Erythroblast (primary cell): ENCODE results near the gene PAPSS2.

Experiments
- DNase-seq, 2 experiments: peaks; one replicate each; lab custom pipeline; 2025; lab: John Stamatoyannopoulos, UW
- GATA1 ChIP-seq: IDR thresholded peaks from 2 replicates; pipeline ENCODE4 v1.6.1; 2011; ENCODE audit warnings: low read depth, mild to moderate bottlenecking, control low read depth, low read length, moderate library complexity
- POLR2A ChIP-seq: IDR thresholded peaks from 2 replicates; pipeline ENCODE4 v1.6.1; 2011; ENCODE audit warnings: mild to moderate bottlenecking, low read length

The PAPSS2 gene

DNA sequence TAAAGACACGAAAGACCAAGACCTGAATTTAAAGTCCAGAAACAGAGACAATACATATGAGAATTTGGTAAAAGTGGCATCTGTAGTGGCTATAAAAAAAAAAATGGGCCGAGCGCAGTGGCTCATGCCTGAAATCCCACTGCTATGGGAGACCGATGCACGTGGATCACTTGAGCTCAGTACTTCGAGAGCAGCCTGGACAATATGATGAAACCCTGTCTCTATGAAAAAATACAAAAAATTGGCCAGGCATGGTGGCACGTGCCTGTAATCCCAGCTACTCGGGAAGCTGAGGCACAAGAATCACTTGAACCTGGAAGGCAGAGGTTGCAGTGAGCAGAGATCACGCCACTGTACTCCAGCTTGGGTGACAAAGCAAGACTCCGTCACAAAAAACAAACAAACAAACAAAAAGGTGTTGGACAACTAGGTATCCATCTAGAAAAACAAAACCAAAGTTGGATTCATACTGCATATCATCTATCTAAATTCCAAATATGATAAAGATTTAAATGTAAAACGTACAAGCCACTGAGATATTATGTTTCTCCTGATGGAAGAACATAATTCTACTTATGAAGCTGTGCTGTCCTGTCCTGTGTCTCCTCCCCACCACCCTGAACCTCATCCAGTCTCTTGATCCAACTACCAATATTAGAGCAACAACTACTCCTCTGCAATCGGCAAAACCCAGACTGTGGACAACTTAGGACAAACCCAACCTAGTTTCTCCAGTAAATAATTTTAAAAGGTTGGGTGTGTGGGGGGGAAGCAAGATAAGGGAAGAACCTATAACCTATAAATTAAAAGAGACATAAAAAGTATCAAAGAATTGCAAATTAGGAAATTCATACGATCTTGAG, 104.6 kb downstream of the PAPSS2 start:
- TF ChIP-seq GATA1 (no peak), POLR2A (no peak)
- DNase-seq = no peak

GRCh38 chr10:87765666-87766376, 106.1 kb downstream of the PAPSS2 start:
- no peak for TF ChIP-seq GATA1
- no peak for TF ChIP-seq POLR2A
- DNase-seq = no peak

GRCh38 chr10:87767253-87767652, 107.6 kb downstream of the PAPSS2 start:
- no peak for DNase-seq
- TF ChIP-seq POLR2A (no peak), GATA1 (no peak)

GRCh38 chr10:87771871-87772500, 112.3 kb downstream of the PAPSS2 start:
- peak; percentile 31 to 64 for DNase-seq
- TF ChIP-seq POLR2A = no peak
- TF ChIP-seq GATA1 = no peak

DNA sequence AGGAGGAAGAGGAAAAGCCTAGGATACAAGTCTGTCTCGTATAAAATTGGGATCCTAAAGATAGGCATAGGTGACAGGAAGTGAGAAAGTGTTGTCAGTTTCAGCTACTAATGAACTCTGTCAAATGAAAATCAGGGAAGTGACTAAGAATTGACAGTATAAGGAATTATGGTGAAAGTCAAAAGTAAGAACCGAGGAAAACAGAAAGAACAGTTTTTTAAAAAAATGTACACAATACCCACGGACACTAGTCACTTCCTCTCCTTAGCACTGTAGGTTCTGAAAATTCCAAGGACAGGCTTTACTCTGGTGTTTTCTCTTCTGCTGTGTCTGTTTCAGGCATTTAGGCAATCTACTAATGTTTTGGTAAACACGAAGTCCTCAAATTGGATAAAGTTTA, 116.1 kb downstream of the PAPSS2 start:
- TF ChIP-seq POLR2A (no peak), GATA1 (no peak)
- no peak for DNase-seq

DNA sequence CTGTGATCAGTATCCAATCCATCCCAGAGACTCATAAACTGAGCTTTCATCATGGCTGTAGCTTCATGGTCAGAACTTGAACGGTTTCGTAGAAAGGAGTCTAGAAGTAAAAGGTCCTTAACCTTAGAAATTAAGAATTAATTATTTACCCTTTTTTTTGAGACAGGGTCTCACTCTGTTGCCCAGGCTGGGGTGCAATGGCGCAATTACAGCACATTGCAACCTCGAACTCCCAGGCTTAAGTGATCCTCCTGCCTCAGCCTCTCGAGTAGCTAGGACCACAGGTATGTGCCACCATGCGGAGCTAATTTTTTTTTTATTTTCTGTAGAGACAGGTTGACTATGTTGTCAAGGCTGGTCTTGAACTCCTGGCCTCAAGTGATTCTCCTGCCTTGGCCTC, 116.7 kb downstream of the PAPSS2 start:
- no peak for DNase-seq
- no peak for TF ChIP-seq POLR2A
- no peak for TF ChIP-seq GATA1

DNA sequence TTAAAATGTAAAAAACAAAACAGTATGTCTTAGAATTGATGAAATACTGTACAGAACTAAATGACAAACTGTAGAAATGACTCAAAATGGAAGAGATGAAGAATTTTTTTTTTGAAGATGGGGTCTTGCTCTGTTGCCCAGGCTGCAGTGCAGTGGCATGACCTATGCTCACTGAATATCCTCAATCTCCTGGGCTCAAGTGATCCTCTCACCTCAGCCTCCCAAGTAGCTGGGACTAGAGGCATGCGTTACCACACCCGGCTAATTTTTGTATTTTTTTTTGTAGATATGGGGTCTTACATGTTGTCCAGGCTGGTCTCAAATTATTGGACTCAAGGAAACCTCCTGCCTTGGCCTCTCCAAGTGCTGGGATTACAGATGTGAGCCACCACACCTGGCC, 121.9 kb downstream of the PAPSS2 start:
- TF ChIP-seq GATA1 (no peak), POLR2A (no peak)
- DNase-seq = no peak

GRCh38 chr10:87782721-87783120, 123.0 kb downstream of the PAPSS2 start:
- no peak for TF ChIP-seq POLR2A
- DNase-seq = no peak

GRCh38 chr10:87786421-87786820, 126.7 kb downstream of the PAPSS2 start:
- DNase-seq = no peak
- TF ChIP-seq GATA1 = no peak

GRCh38 chr10:87790185-87790584, 130.5 kb downstream of the PAPSS2 start:
- no peak for DNase-seq
- no peak for TF ChIP-seq POLR2A
- TF ChIP-seq GATA1 = no peak

DNA sequence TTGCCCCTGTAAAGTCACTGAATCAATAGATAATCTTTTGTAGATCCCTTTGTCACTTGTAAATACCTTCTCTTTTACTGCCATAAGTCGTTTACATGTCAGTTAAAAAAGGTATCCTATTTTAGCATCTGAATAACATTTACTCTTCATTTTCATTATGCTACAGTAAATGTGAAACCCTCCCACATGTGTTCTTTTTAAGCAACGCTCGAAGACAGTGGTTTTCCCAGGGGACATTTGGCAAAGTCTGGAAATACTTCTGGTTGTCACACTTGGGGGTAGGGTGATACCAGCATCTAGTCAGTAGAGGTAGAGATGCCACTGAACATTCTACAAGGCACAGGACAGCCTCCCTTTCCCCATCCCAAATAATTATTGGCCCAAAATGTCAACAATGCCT, 134.6 kb downstream of the PAPSS2 start:
- no peak for TF ChIP-seq POLR2A
- TF ChIP-seq GATA1 = no peak
- no peak for DNase-seq
